OCI-LY1 (cell line): ENCODE measurements around the gene PLA2G3.

ENCODE experiments used
- H2AFZ ChIP-seq: fragments of 200-600 bp; sonication (generic), shearing (Covaris generic); 2 replicates; pipeline ENCODE4 v1.6.0; 2014; ENCODE audit warnings: antibody characterized with exemption, mild to moderate bottlenecking, low read length
- H3F3A ChIP-seq: fragments of 200-600 bp; sonication (generic), shearing (Covaris generic); 2 replicates; pipeline ENCODE4 v1.6.0; 2014; ENCODE audit warnings: mild to moderate bottlenecking, antibody characterized with exemption, low read length, moderate library complexity; ENCODE audit not compliant: insufficient read depth
- H3K27ac ChIP-seq: fragments of 200-600 bp; sonication (generic); 2 replicates; pipeline ENCODE4 v1.5.1; 2014; ENCODE audit warnings: low read length, mixed run types, mild to moderate bottlenecking, low read depth; ENCODE audit not compliant: poor library complexity, severe bottlenecking
- H3K27me3 ChIP-seq: fragments of 200-600 bp; sonication (generic); 2 replicates; pipeline ENCODE4 v1.6.0; 2014; ENCODE audit warnings: antibody characterized with exemption, mild to moderate bottlenecking, low read length, moderate library complexity; ENCODE audit not compliant: insufficient read depth
- H3K36me3 ChIP-seq: fragments of 200-600 bp; sonication (generic); 2 replicates; pipeline ENCODE4 v1.6.1; 2014; ENCODE audit warnings: mild to moderate bottlenecking, antibody characterized with exemption, low read length, moderate library complexity, mixed read lengths; ENCODE audit not compliant: insufficient read depth
- H3K4me1 ChIP-seq: fragments of 200-600 bp; sonication (generic); 2 replicates; pipeline ENCODE4 v1.5.1; 2014; ENCODE audit warnings: mild to moderate bottlenecking, low read length, moderate library complexity; ENCODE audit not compliant: insufficient read depth, severe bottlenecking
- H3K4me2 ChIP-seq: fragments of 200-600 bp; sonication (generic), shearing (Covaris generic); 2 replicates; pipeline ENCODE4 v1.6.1; 2014; ENCODE audit warnings: low read length
- H3K4me3 ChIP-seq: fragments of 200-600 bp; sonication (generic); 2 replicates; pipeline ENCODE4 v1.5.1; 2014; ENCODE audit warnings: low read length, low read depth, mild to moderate bottlenecking, mixed read lengths; ENCODE audit not compliant: poor library complexity, severe bottlenecking
- H3K79me2 ChIP-seq: fragments of 200-600 bp; shearing (Covaris generic); 2 replicates; pipeline ENCODE4 v1.6.1; 2016; ENCODE audit warnings: mixed run types, low read length, mixed read lengths; ENCODE audit not compliant: insufficient read depth
- H3K9ac ChIP-seq: fragments of 200-600 bp; sonication (generic), shearing (Covaris generic); 2 replicates; pipeline ENCODE4 v1.6.1; 2014; ENCODE audit warnings: mild to moderate bottlenecking, low read length, mixed read lengths
- H3K9me2 ChIP-seq: fragments of 200-600 bp; sonication (generic), shearing (Covaris generic); 2 replicates; pipeline ENCODE4 v1.6.1; 2014; ENCODE audit warnings: low read depth, mild to moderate bottlenecking, low read length, mixed read lengths
- H3K9me3 ChIP-seq: fragments of 200-600 bp; shearing (Covaris generic); 2 replicates; pipeline ENCODE4 v1.6.1; 2014; ENCODE audit warnings: low read length, mixed read lengths
- H4K20me1 ChIP-seq: fragments of 200-600 bp; sonication (generic), shearing (Covaris generic); 2 replicates; pipeline ENCODE4 v1.6.0; 2016; ENCODE audit warnings: mild to moderate bottlenecking, low read length; ENCODE audit not compliant: insufficient read depth
- EZH2 ChIP-seq: fragments of 200-600 bp; sonication (generic), shearing (Covaris generic); IDR thresholded peaks from 2 replicates; pipeline ENCODE4 v1.8.0; 2017; ENCODE audit warnings: borderline replicate concordance, mixed run types, mild to moderate bottlenecking, antibody characterized with exemption, low read length, moderate library complexity, mixed read lengths
- TF ChIP-seq, protein P1 (sequence below): fragments of 200-600 bp; sonication (generic), shearing (Covaris generic); IDR thresholded peaks from 2 replicates; pipeline ENCODE4 v1.5.1; 2017; ENCODE audit warnings: mild to moderate bottlenecking, antibody characterized with exemption, low read length, moderate library complexity, mixed read lengths

The PLA2G3 gene

DNA sequence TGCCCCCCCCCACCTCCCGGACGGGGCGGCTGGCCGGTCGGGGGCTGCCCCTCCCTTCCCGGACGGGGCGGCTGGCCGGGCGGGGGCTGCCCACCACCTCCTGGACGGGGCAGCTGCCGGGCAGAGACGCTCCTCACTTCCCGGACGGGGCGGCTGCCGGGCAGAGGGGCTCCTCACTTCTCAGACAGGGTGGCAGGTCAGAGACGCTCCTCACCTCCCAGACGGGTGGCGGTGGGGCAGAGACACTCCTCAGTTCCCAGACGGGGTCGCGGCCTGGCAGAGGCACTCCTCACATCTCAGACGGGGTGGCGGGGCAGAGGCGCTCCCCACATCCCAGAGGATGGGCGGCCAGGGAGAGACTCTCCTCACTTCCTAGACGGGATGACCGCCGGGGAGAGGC lies 43.7 kb upstream of the PLA2G3 start:
- Histone ChIP-seq H4K20me1 (no peaks in the 10 kb centered on the region), H3F3A (no peaks in the 10 kb centered on the region), H3K36me3 (peaks cover 15% of the 10 kb centered on the region), H3K9me2 (no peaks in the 10 kb centered on the region), H3K27me3 (no peaks in the 10 kb centered on the region), H2AFZ (no peak overlapping the region), H3K4me1 (no peaks in the 10 kb centered on the region), H3K9ac (no peak overlapping the region), H3K9me3 (no peaks in the 10 kb centered on the region), H3K27ac (no peak overlapping the region), H3K4me2 (no peak overlapping the region), H3K79me2 (no peaks in the 10 kb centered on the region), H3K4me3 (no peak overlapping the region)
- TF ChIP-seq, protein P1, sequence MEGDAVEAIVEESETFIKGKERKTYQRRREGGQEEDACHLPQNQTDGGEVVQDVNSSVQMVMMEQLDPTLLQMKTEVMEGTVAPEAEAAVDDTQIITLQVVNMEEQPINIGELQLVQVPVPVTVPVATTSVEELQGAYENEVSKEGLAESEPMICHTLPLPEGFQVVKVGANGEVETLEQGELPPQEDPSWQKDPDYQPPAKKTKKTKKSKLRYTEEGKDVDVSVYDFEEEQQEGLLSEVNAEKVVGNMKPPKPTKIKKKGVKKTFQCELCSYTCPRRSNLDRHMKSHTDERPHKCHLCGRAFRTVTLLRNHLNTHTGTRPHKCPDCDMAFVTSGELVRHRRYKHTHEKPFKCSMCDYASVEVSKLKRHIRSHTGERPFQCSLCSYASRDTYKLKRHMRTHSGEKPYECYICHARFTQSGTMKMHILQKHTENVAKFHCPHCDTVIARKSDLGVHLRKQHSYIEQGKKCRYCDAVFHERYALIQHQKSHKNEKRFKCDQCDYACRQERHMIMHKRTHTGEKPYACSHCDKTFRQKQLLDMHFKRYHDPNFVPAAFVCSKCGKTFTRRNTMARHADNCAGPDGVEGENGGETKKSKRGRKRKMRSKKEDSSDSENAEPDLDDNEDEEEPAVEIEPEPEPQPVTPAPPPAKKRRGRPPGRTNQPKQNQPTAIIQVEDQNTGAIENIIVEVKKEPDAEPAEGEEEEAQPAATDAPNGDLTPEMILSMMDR = no peak
- no peak for TF ChIP-seq EZH2

- Histone ChIP-seq H3K36me3 (peaks cover 20% of the 10 kb centered on the region), H3F3A (no peaks in the 10 kb centered on the region), H3K27ac (no peak overlapping the region), H4K20me1 (no peaks in the 10 kb centered on the region), H3K4me1 (no peaks in the 10 kb centered on the region), H3K9me2 (no peaks in the 10 kb centered on the region), H3K9me3 (no peaks in the 10 kb centered on the region), H3K4me2 (no peak overlapping the region), H3K27me3 (no peaks in the 10 kb centered on the region), H3K79me2 (peaks cover 3% of the 10 kb centered on the region; the same call in 1 of the 2 replicates), H3K9ac (no peak overlapping the region), H2AFZ (no peak overlapping the region), H3K4me3 (no peak overlapping the region)
- TF ChIP-seq, protein P1 = no peak
- TF ChIP-seq EZH2 = no peak
Measured at GRCh38 chr22:31179345-31179744, 39.0 kb upstream of the PLA2G3 start.

DNA sequence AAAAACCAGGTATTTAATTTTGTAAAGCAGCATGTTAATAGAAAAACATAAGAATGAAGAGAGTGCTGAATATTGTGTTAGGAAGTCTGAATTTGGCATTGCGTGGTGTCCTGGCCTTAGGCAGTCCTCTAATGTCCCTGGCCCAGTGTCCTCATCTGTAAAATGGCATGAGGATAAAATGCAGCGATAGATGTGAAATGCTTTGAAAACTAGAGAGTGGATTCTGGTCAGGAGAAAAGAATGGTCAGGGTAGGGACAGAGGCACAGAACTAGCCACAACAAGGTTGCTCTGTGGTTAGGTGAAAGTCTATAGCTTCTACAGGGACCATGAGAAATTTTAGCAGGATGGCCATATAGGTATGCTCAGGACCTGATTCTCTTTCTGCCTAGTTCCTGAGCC lies 38.6 kb upstream of the PLA2G3 start:
- Histone ChIP-seq H3K9ac (no peak overlapping the region), H3F3A (no peaks in the 10 kb centered on the region), H4K20me1 (no peaks in the 10 kb centered on the region), H3K4me3 (no peak overlapping the region), H3K9me2 (no peaks in the 10 kb centered on the region), H3K27me3 (no peaks in the 10 kb centered on the region), H3K4me2 (no peak overlapping the region), H3K36me3 (peaks cover 22% of the 10 kb centered on the region), H3K27ac (no peak overlapping the region), H3K9me3 (no peaks in the 10 kb centered on the region), H2AFZ (no peak overlapping the region), H3K79me2 (peaks cover 8% of the 10 kb centered on the region; the same call in 1 of the 2 replicates), H3K4me1 (no peaks in the 10 kb centered on the region)
- TF ChIP-seq, protein P1 = no peak
- no peak for TF ChIP-seq EZH2
